GM19099 (cell line): Measurements from ENCODE around the gene PRRG1.

Experiments
- POLR2A ChIP-seq: IDR thresholded peaks from 3 replicates; pipeline ENCODE4 v1.6.1; 2011; ENCODE audit warnings: low read depth; ENCODE audit not compliant: insufficient read length; ENCODE audit errors: extremely low read depth

Gene PRRG1

GRCh38 chrX:37361596-37361995, 12.4 kb downstream of the PRRG1 start:
- TF ChIP-seq POLR2A, result no peak

GRCh38 chrX:37364666-37365065, 15.5 kb downstream of the PRRG1 start:
- no peak for TF ChIP-seq POLR2A

GRCh38 chrX:37367946-37368345, 18.8 kb downstream of the PRRG1 start:
- no peak for TF ChIP-seq POLR2A

- no peak for TF ChIP-seq POLR2A
Measured at GRCh38 chrX:37370499-37371141, 21.5 kb downstream of the PRRG1 start.

- TF ChIP-seq POLR2A, result no peak
Measured at GRCh38 chrX:37371578-37371991, 22.4 kb downstream of the PRRG1 start.

GRCh38 chrX:37378404-37378803, 29.2 kb downstream of the PRRG1 start:
- no peak for TF ChIP-seq POLR2A

- TF ChIP-seq POLR2A, result no peak
Measured at GRCh38 chrX:37378830-37379229, 29.7 kb downstream of the PRRG1 start.

GRCh38 chrX:37380256-37380655, 31.1 kb downstream of the PRRG1 start:
- TF ChIP-seq POLR2A, result no peak

GRCh38 chrX:37380924-37381323, 31.8 kb downstream of the PRRG1 start:
- no peak for TF ChIP-seq POLR2A

- no peak for TF ChIP-seq POLR2A
Measured at GRCh38 chrX:37383313-37383712, 34.1 kb downstream of the PRRG1 start.

GRCh38 chrX:37388413-37388812, 39.2 kb downstream of the PRRG1 start:
- no peak for TF ChIP-seq POLR2A

- TF ChIP-seq POLR2A, result no peak
Measured at GRCh38 chrX:37405956-37406355, 56.8 kb downstream of the PRRG1 start.

GRCh38 chrX:37407736-37408135, 58.6 kb downstream of the PRRG1 start:
- no peak for TF ChIP-seq POLR2A

- no peak for TF ChIP-seq POLR2A
Measured at GRCh38 chrX:37409278-37409677, 60.1 kb downstream of the PRRG1 start.

- TF ChIP-seq POLR2A, result no peak
Measured at GRCh38 chrX:37420185-37420584, 71.0 kb downstream of the PRRG1 start.

- no peak for TF ChIP-seq POLR2A
Measured at GRCh38 chrX:37420756-37421155, 71.6 kb downstream of the PRRG1 start.

GRCh38 chrX:37424000-37424429, 74.9 kb downstream of the PRRG1 start:
- TF ChIP-seq POLR2A, result no peak
